Hepatocyte (in vitro differentiated cells): Measurements from ENCODE around the gene HEXIM2. TPM values are rescaled to one million over a fixed set of nuclear protein-coding genes. Genes with fewer than 3 reads are reported as not detected.

ENCODE experiments used
- DNase-seq: peaks from one replicate; pipeline ENCODE4 v3.0.0-alpha.2; 2016; ENCODE audit warnings: low spot score
- H2AFZ ChIP-seq: fragments of 200-600 bp; sonication (generic); 2 replicates; pipeline ENCODE4 v1.6.0; 2016; ENCODE audit warnings: antibody characterized with exemption, mild to moderate bottlenecking
- H3K27ac ChIP-seq: fragments of 200-600 bp; sonication (generic); 2 replicates; pipeline ENCODE4 v1.5.1; 2016; ENCODE audit warnings: mild to moderate bottlenecking
- H3K27me3 ChIP-seq: fragments of 200-600 bp; sonication (generic); 2 replicates; pipeline ENCODE4 v1.6.1; 2016
- H3K36me3 ChIP-seq: fragments of 200-600 bp; sonication (generic); replicated peaks from 2 replicates; pipeline ENCODE4 v1.5.1; 2016; ENCODE audit warnings: low read depth; ENCODE audit not compliant: insufficient read depth
- H3K4me1 ChIP-seq: fragments of 200-600 bp; sonication (generic); 2 replicates; pipeline ENCODE4 v1.5.1; 2016; ENCODE audit warnings: mild to moderate bottlenecking, moderate library complexity; ENCODE audit not compliant: insufficient read depth
- H3K4me2 ChIP-seq: fragments of 200-600 bp; sonication (generic); 2 replicates; pipeline ENCODE4 v1.6.0; 2016
- H3K4me3 ChIP-seq: fragments of 200-600 bp; sonication (generic); 2 replicates; pipeline ENCODE4 v1.5.1; 2016; ENCODE audit warnings: mild to moderate bottlenecking
- H3K79me2 ChIP-seq: fragments of 200-600 bp; sonication (generic); 2 replicates; pipeline ENCODE4 v1.6.0; 2017; ENCODE audit warnings: mild to moderate bottlenecking
- H3K9me2 ChIP-seq: fragments of 200-600 bp; sonication (generic); replicated peaks from 2 replicates; pipeline ENCODE4 v1.6.0; 2017; ENCODE audit warnings: mild to moderate bottlenecking; ENCODE audit not compliant: insufficient read depth
- H3K9me3 ChIP-seq: fragments of 200-600 bp; sonication (generic); 2 replicates; pipeline ENCODE4 v1.5.1; 2016; ENCODE audit warnings: low read depth, mild to moderate bottlenecking
- H4K20me1 ChIP-seq: fragments of 200-600 bp; sonication (generic); 2 replicates; pipeline ENCODE4 v1.6.0; 2016; ENCODE audit warnings: mild to moderate bottlenecking; ENCODE audit not compliant: insufficient read depth, poor library complexity, severe bottlenecking
- EZH2 ChIP-seq: fragments of 200-600 bp; sonication (generic); IDR thresholded peaks from 2 replicates; pipeline ENCODE4 v1.6.1; 2016; ENCODE audit warnings: antibody characterized with exemption, mild to moderate bottlenecking, borderline replicate concordance
- EZH2phosphoT487 ChIP-seq: fragments of 200-600 bp; sonication (generic); IDR thresholded peaks from one replicate; pipeline ENCODE4 v1.6.1; 2018; ENCODE audit warnings: antibody characterized with exemption, mild to moderate bottlenecking, low read depth, moderate library complexity; ENCODE audit not compliant: unreplicated experiment, severe bottlenecking
- WGBS: methylation state at CpG from one replicate; pipeline ENCODE4 v1.1.6; 2016; ENCODE audit warnings: low lambda C conversion rate; ENCODE audit errors: missing lambda C conversion rate; 5-methylcytosine and 5-hydroxymethylcytosine counted together
- polyA plus RNA-seq: library from polyadenylated mRNA; unstranded; fragments of >200 nt; fragmentation: Nextera tagmentation; extraction: Ambion mirVana; gene quantifications from 2 replicates; pipeline ENCODE4 v1.2.1, GENCODE V29; 2016
- total RNA-seq: library from RNA; depleted of rRNA; stranded (reverse); fragments of >200 nt; gene quantifications from 2 replicates; pipeline ENCODE4 v1.2.3, GENCODE V29; 2014
- TF ChIP-seq, protein P1 (sequence below): fragments of 200-600 bp; sonication (generic); IDR thresholded peaks from 2 replicates; pipeline ENCODE4 v1.5.1; 2016; ENCODE audit warnings: antibody characterized with exemption, mild to moderate bottlenecking; ENCODE audit not compliant: poor library complexity

The HEXIM2 gene
- total and polyA plus RNA-seq, 2 experiments from 2014 or later: 7.6 to 12.2 TPM

DNA sequence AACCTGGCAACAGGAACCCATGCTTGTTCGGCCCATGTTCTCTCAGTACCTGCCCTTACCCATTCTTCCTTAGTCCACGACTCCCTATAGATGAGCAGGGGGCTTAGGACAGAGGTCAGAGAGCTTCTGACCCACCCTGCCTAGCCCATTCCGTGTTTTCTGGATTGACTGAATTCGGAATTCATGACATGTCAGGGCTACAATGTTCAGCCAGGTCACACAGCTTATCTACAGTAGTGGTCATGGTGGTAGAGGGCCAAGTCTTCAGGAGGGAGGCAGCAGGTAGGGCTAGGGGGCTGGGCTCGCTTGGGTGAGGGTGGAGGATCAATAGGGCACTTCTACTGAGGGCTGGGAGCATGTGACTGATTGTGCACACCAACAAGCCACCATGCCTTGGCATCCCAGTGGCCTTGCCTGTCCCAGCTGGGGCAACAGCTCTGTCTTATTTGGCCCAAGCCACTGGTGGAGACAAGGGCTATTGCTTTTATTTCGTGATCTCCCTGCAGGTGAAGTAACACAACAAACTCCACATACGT lies 3.1 kb downstream of the HEXIM2 start:
- no peak for DNase-seq
- TF ChIP-seq, protein P1, sequence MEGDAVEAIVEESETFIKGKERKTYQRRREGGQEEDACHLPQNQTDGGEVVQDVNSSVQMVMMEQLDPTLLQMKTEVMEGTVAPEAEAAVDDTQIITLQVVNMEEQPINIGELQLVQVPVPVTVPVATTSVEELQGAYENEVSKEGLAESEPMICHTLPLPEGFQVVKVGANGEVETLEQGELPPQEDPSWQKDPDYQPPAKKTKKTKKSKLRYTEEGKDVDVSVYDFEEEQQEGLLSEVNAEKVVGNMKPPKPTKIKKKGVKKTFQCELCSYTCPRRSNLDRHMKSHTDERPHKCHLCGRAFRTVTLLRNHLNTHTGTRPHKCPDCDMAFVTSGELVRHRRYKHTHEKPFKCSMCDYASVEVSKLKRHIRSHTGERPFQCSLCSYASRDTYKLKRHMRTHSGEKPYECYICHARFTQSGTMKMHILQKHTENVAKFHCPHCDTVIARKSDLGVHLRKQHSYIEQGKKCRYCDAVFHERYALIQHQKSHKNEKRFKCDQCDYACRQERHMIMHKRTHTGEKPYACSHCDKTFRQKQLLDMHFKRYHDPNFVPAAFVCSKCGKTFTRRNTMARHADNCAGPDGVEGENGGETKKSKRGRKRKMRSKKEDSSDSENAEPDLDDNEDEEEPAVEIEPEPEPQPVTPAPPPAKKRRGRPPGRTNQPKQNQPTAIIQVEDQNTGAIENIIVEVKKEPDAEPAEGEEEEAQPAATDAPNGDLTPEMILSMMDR: no peak
- TF ChIP-seq EZH2 (no peak), EZH2phosphoT487 (no peak)
- Histone ChIP-seq H3K27me3 (no peaks in the 10 kb centered on the region), H3K79me2 (peaks cover 17% of the 10 kb centered on the region), H3K27ac (no peak overlapping the region), H4K20me1 (no peaks in the 10 kb centered on the region), H3K36me3 (no peaks in the 10 kb centered on the region), H3K9me3 (no peaks in the 10 kb centered on the region), H3K4me1 (peaks cover 9% of the 10 kb centered on the region), H3K9me2 (no peaks in the 10 kb centered on the region), H3K4me3 (no peak overlapping the region), H2AFZ (no peak overlapping the region), H3K4me2 (no peak overlapping the region)
- 94% methylated on average over 7 of the region's 7 CpGs for WGBS

DNA sequence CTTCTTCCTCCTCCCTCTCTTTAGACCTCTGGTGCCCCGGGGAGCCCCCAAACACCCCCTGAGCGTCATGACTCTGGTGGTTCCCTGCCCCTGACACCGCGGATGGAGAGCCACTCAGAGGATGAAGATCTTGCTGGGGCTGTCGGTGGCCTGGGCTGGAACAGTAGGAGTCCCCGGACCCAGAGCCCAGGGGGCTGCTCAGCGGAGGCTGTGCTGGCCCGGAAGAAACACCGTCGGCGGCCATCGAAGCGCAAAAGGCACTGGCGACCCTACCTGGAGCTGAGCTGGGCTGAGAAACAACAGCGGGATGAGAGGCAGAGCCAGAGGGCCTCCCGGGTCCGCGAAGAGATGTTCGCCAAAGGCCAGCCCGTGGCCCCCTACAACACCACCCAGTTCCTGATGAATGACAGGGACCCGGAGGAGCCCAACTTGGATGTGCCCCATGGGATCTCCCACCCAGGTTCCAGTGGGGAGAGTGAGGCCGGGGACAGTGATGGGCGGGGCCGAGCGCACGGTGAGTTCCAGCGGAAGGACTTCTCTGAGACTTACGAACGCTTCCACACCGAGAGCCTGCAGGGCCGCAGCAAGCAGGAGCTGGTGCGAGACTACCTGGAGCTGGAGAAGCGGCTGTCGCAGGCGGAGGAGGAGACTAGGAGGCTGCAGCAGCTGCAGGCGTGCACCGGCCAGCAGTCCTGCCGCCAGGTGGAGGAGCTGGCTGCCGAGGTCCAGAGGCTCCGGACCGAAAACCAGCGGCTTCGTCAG lies 7.5 kb downstream of the HEXIM2 start:
- TF ChIP-seq EZH2phosphoT487: no peak
- TF ChIP-seq EZH2: no peak
- TF ChIP-seq, protein P1: no peak
- Histone ChIP-seq H4K20me1 (no peaks in the 10 kb centered on the region), H3K27me3 (no peaks in the 10 kb centered on the region), H3K36me3 (no peaks in the 10 kb centered on the region), H3K27ac (no peak overlapping the region), H3K4me3 (no peak overlapping the region), H3K79me2 (no peaks in the 10 kb centered on the region), H3K4me1 (peaks cover 35% of the 10 kb centered on the region), H3K4me2 (no peak overlapping the region), H2AFZ (no peak overlapping the region), H3K9me3 (no peaks in the 10 kb centered on the region), H3K9me2 (no peaks in the 10 kb centered on the region)
- WGBS: 94% methylated on average over 42 of the region's 43 CpGs
- DNase-seq: no peak

DNA sequence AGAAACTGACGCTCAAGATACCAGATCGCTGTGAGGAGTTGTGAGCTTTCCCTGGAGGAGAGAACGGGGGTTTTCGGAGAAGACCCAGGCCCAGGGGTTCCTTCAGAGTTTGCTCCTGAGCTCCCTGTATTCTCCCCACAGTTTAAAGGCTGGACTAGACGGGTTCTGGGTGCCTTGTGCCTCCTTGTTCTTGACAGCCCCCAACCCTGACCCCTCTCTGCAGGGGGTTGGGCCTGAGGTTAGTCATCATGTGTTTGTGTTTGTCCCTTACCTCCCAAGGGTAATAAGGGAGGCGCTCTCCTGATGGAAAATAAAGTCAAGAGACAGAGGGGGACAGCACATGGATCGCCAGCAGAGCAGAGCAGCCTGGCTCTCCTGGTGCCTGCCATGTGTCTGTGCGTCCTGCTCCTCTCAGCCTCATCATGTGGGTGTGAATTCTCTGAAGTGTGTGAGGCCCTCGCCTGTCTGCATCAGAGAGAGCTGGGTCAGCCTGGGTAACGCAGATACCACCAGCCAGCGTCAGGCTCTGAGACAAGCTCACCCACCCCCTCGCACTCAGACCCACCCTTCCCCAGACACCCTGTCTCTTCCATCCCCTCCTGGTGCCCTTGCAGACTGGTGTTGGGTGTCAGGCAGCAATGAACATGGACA lies 8.7 kb downstream of the HEXIM2 start:
- no peaks in the 10 kb centered on the region for H3K9me3 ChIP-seq
- peak overlapping the region; percentile 98 for H3K27ac ChIP-seq
- H3K4me2 ChIP-seq: peak overlapping the region; percentile 65
- no peaks in the 10 kb centered on the region for H3K36me3 ChIP-seq
- 86% methylated on average over 12 of the region's 12 CpGs for WGBS
- no peak overlapping the region for H2AFZ ChIP-seq
- H3K27me3 ChIP-seq: no peaks in the 10 kb centered on the region
- H3K9me2 ChIP-seq: no peaks in the 10 kb centered on the region
- H4K20me1 ChIP-seq: no peaks in the 10 kb centered on the region
- TF ChIP-seq, protein P1: no peak
- no peak for TF ChIP-seq EZH2
- no peak for TF ChIP-seq EZH2phosphoT487
- DNase-seq: no peak
- peaks cover 35% of the 10 kb centered on the region for H3K4me1 ChIP-seq
- no peaks in the 10 kb centered on the region for H3K79me2 ChIP-seq
- H3K4me3 ChIP-seq: no peak overlapping the region
